NCI-H2107 (cell line): ENCODE measurements around the gene ATG7.
"Not testable (repeated sequence)": the region's sequence is repeated elsewhere in the genome, so short reads cannot be mapped to it uniquely, and the experiment has no call there.

Source experiments
- DNase-seq: peaks from one replicate; lab custom pipeline; 2025; lab: John Stamatoyannopoulos, UW

Gene ATG7

DNA sequence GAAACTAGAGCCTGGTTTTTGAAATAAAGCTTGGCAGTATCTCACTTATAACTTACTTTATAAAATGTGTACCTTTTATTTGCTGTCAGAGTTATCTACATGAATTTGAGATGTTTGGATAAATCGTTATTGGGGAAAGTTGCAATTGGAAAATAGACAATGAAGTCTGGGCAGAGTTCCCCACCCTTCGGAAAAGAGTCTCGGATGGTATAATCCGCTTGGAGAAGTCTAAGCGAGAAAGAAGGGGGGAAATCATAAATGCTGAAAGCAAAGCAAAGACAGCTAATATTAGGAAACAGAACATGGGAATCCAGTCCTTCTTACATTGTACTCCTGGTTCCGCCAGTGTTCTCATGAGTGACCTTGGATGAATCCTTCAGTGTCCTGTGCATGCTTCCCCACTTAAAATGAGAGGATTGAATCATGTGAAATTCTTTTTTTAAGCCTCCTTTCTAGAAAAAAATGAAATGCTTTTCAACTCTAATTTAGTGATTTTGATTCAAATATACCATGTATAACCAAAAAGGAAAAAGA lies 162.4 kb downstream of the ATG7 start:
- DNase-seq, result no peak

DNA sequence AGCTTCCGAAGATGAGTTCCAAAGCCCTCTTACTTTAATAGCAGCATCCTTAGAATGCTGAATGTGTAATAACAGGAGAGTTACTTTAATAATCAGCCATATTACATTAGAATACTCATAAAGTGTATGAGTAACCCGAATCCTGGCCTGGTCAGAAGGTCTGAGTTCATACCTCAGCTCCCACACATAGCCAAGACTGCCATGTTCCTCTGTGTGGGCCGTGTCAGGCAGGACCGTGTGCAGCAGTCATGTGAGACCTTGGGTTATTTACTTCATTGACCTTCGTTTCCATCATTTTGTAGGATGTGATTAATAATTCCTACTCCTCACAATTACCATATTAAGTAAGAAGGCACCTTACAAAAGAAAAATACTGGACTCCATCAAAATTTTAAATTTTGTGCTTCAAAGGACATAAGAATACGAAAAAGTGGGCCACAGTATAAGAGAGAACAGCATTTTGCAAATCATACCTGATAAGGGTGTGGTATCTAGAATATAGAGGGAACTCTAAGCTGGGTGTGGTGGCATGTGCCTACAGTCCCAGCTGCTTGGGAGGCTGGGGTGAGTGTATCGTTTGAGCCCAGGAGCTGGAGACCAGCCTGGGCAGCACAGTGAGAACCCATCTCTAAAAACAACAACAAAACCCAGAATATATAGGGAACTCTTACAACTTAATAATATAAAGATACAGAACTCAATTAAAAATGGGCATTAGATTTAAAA lies 163.4 kb downstream of the ATG7 start:
- no peak for DNase-seq

- DNase-seq, result no peak
Measured at GRCh38 chr3:11436775-11437174, 164.6 kb downstream of the ATG7 start.

DNA sequence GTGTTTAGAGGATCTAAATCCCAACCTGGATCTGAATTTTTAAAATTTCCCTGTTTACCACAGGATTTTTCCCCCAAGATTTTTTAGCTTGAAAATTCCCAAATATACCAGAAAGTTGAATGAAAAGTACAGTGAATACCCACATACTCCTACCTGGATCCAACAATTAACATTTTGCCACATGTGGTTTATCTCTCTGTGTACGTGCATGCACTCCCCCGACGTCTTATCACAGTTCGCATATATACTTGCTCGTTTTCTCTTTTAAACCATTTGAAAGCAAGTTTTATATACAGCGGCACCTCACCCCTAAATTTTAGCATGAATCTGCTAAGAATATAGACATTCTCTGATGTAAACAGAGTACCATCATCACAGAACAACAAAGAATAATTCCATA lies 165.3 kb downstream of the ATG7 start:
- no peak for DNase-seq

DNA sequence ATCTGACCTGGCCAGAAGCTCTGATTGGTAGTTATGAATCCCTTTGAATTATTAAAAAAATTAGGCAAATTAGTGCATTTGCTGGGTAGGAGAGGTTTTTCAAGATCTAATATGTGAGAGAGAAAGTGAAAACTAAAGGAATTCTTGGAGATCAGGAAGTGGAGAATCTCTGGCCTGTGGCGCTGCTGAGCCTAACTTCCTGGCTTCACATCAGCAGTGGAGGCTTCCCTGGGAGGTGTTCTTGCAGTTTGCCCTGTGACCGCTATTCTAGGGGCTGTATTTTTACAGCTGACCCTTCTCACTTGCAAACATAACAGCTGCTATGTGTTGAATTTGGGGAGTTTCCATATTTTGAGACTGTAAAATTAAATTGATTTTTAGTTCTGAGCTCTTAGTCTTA lies 166.4 kb downstream of the ATG7 start:
- DNase-seq, result no peak

- DNase-seq, result not testable (repeated sequence)
Measured at GRCh38 chr3:11441346-11441745, 169.1 kb downstream of the ATG7 start.

DNA sequence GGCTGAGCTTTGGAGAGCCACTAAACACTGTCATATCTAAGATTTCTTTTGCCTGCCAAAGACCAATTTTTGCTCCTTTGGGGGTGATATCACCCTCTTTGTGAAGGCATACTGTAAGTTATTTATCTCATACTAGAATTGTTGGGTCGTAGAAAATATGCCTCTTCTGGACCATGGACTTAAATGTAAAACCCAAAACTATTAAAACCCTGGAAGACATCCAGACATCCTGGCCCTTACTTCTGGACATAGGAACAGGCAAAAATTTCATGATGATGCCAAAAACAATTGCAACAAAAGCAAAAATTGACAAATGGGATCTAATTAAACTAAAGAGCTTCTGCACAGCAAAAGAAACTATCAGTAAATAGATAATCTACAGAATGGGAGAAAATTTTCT lies 172.2 kb downstream of the ATG7 start:
- DNase-seq, result no peak

GRCh38 chr3:11445193-11445592 lies 173.0 kb downstream of the ATG7 start:
- not testable (repeated sequence) for DNase-seq

GRCh38 chr3:11445883-11446282 lies 173.7 kb downstream of the ATG7 start:
- DNase-seq, result no peak

DNA sequence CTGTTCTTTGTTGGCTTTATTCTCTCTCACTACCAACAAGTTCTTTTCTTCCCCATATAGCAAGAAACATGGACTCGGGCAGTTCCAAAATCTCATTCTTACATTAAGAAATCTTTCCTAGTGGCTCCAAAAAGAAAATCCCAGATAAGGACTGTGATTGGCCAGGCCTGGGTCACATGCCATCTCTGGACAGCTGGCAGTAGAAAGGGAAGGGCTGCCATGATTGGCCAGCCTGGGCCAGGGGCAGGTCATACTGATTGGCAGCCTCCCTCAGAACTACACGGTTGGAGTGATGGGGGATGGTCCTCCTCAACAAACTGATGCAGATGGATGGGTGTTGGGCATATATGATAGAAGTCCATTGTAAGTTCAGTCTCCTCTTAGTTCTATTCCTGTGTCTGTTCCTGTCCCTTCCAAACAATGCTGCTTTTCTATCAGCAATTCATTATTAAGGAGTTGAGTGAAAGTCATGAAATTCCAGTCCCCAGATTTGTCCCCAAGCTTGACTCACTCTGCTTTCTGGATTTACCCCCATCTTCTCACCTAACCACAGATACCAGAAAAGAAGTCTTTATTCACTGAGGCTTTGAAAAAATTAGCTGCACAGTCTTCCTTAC lies 175.5 kb downstream of the ATG7 start:
- DNase-seq, result no peak

DNA sequence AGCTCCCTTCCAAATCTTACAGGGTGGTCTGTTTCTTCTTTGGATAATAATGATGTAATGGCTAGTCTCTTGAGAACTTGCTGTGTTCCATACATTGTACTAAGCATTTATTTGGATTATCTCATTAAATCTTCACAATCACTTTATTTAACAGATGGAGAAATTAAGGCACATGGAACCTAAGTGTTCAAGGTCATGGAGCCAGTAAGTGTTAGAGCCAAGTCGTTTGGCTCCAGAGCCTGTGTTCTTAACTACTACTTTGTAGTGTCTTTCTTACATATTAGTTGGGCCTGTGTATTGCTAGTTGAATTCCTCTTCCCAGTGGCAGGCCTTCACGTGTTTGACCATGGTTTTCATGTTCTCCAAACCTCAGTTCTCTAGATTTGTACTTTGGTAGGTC lies 177.8 kb downstream of the ATG7 start:
- no peak for DNase-seq

GRCh38 chr3:11452312-11452711 lies 180.1 kb downstream of the ATG7 start:
- DNase-seq, result no peak

- no peak for DNase-seq
Measured at GRCh38 chr3:11452885-11453847, 181.0 kb downstream of the ATG7 start.

- no peak for DNase-seq
Measured at GRCh38 chr3:11455956-11456355, 183.8 kb downstream of the ATG7 start.

DNA sequence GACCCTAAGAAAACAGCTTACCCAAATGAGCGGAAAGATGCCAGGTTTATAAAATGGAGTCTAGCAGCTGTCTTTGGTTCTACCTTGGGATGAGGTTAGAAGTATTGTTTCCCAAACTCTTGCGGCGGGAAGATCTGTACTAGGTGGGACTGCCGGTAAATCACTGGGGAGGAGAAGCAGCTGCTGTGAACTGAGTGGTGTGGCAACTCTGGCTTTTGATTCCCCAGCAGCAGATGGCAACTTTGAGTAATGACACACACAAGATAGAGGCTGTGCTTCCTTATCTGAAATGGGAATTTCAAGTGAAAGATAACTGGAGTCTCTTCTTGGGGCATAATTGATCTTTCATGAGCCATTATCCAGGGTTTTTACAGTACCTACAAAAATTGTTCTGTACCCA lies 184.9 kb downstream of the ATG7 start:
- DNase-seq, result no peak

DNA sequence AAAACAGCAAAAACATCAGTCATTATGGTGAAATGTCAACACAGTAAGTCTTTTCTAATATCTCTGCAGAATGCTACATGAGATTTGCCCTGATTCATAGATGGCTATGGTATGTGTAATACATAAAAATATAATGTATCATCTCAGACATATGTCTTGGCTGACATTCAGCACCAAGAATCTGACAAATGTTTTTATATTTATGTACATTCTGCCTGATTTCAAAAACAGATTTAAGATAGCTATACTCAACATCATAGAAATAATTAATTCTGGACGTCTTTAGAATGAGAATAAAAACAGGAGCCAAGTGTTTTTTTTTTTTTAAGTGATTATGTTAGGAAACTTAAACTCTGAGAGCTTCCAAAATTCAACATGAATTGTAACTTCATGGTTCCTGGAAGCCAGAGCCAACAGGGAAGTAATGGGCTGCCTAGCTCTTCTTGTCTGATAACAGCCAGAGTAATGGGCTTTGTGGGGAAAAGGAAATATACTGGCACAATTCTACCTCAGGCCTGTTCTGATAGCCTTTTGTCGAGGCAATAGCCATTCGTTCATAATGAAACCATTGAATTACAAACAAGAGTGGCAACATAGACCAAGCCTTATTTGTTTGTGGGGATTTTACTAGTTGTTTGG lies 187.1 kb downstream of the ATG7 start:
- DNase-seq, result no peak

- DNase-seq, result no peak
Measured at GRCh38 chr3:11461226-11461625, 189.0 kb downstream of the ATG7 start.

- DNase-seq, result not testable (repeated sequence)
Measured at GRCh38 chr3:11462673-11463072, 190.5 kb downstream of the ATG7 start.

DNA sequence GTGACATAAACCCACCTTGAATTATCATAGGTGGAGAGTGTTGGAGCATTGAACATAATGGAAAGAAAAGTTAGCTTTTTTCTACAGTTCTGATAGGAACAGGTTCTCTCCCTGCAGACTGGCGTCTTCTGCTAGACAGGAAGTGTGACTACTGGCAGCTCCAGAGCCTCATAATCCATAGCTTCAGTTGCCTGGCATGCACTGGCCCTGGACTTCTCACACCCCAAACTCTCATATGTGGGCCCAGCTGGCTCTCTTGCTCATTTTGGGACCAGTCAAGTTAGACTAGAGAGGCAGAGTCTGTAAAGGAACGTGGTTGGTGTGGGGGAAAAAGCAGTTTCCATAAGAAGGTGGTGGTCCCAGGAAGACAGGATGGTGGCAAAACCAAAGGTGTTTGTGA lies 191.4 kb downstream of the ATG7 start:
- no peak for DNase-seq

DNA sequence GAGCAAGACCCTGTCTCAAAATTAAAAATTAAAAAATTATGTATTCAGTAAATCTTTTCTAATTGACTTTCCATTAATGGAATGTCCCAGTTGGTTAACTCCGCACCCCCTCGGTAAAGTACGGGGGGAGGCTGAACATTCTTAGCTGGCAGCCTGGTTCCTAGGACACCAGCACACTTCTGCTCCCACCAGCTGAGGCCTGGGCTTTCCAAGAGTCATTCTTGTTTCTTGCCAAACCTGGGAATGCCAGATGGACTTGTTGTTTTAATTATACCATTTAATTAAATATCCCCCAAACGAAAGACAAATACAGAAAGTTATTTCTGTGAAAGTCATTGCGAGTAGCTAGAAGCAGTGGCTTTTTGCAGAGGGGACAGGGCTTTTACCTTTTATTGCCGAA lies 192.2 kb downstream of the ATG7 start:
- no peak for DNase-seq

DNA sequence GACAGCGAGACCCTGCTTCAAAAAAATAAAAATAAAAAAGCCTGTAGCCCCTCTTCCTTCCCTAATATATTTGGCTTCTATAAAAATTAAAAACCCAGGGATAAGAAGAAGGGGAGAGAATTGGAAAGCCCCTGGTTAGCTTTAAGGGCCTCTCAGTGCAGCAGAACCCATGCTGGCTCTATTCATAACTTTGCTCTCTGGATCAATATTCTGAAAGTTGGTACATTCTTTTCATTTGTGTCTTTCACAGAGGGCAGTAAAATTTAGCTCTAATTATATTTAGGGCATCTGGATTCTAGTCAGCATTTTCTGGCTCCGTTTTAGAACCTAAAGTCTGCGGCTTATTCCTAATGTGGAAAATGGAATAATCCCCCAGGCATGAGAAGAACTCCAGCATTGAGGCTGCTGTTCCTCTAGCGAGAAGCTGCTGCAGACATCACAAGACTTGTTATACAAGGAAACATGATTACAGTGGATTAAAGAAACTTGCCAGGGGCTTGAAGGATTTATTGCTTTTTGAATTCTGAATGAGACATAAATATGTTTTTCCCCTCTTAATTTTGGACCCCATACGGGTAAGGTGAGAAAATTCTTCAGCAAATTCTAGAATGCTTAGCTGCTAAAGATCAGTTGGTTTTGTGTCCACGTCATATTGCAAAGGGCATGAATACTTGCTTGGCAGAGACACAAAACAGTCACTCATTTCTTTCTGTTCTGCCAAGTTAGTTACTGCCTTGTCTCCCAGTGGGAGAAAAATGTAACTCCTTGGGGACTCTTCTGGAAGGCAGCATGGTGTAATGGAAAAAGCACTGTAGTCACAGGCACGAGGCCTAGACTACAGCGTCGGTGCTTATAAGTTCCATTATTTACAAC lies 193.8 kb downstream of the ATG7 start:
- no peak for DNase-seq
